Glutamatergic neuron (in vitro differentiated cells): ENCODE results near the gene IRS1. TPM values are rescaled to one million over a fixed set of nuclear protein-coding genes. Genes with fewer than 3 reads are reported as not detected.

Experiments used
- DNase-seq: peaks from one replicate; pipeline ENCODE4 v3.0.0; 2022
- H3K27ac Mint-ChIP-seq: one replicate; pipeline ENCODE4 v1.8.0; 2020; ENCODE audit warnings: mild to moderate bottlenecking, mixed read lengths, inconsistent platforms; ENCODE audit not compliant: unreplicated experiment
- H3K27me3 Mint-ChIP-seq: one replicate; pipeline ENCODE4 v1.8.0; 2020; ENCODE audit warnings: mild to moderate bottlenecking, moderate library complexity, mixed read lengths, inconsistent platforms; ENCODE audit not compliant: unreplicated experiment
- H3K36me3 Mint-ChIP-seq: one replicate; pipeline ENCODE4 v1.8.0; 2020; ENCODE audit warnings: mild to moderate bottlenecking, mixed read lengths, inconsistent platforms; ENCODE audit not compliant: unreplicated experiment
- H3K4me1 Mint-ChIP-seq: one replicate; pipeline ENCODE4 v1.8.0; 2020; ENCODE audit warnings: mild to moderate bottlenecking, low read depth, mixed read lengths, inconsistent platforms; ENCODE audit not compliant: unreplicated experiment
- H3K4me3 Mint-ChIP-seq: one replicate; pipeline ENCODE4 v1.8.0; 2020; ENCODE audit warnings: mild to moderate bottlenecking, mixed read lengths, inconsistent platforms; ENCODE audit not compliant: unreplicated experiment
- H3K9me3 Mint-ChIP-seq: one replicate; pipeline ENCODE4 v1.8.0; 2020; ENCODE audit warnings: mild to moderate bottlenecking, moderate library complexity, mixed read lengths, inconsistent platforms; ENCODE audit not compliant: unreplicated experiment
- CTCF ChIP-seq: fragments of 200-600 bp; sonication (generic); IDR thresholded peaks from one replicate; pipeline ENCODE4 v1.5.0; 2021; ENCODE audit not compliant: partially characterized antibody, unreplicated experiment
- total RNA-seq: library from RNA; stranded (reverse); fragmentation: NEBNext Ultra II Directional; extraction: Animal tissue kit (Norgen Biotek cat#: 25700); gene quantifications from one replicate; pipeline ENCODE4 v1.2.1, GENCODE V29; 2021; ENCODE audit not compliant: unreplicated experiment

Gene IRS1
- total RNA-seq, 1 donor from 2014 or later, result 8.1 TPM

DNA sequence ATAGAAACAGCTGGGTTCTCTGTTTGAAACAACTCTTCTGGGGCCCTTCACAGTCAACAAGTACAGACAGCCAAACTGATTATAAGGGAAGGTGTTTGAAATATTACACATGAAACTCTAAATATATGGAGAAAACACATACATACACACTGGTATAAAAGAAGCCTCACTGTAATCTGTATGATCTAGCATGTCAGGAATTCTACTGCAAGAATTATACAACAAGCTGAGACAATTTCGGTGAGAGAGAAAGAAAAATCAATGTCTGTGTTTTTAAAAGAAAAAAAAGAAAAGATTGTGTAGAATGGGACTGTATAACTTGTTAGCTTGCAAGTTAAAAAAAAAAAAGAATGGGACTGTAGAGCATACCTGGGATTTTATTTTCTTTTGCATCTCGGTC lies 26.3 kb downstream of the IRS1 start:
- Mint-ChIP-seq H3K4me1 (peaks cover 27% of the 10 kb centered on the region), H3K27ac (peak overlapping the region; percentile 57), H3K9me3 (no peaks in the 10 kb centered on the region), H3K36me3 (peaks cover 3% of the 10 kb centered on the region), H3K4me3 (peak overlapping the region; percentile 3), H3K27me3 (no peaks in the 10 kb centered on the region)
- no peak for TF ChIP-seq CTCF
- no peak for DNase-seq

GRCh38 chr2:226772389-226773179 lies 27.0 kb downstream of the IRS1 start:
- Mint-ChIP-seq H3K36me3 (peaks cover 2% of the 10 kb centered on the region), H3K27me3 (no peaks in the 10 kb centered on the region), H3K9me3 (no peaks in the 10 kb centered on the region), H3K4me3 (no peak overlapping the region), H3K27ac (peak overlapping the region; percentile 45), H3K4me1 (peaks cover 26% of the 10 kb centered on the region)
- DNase-seq, result no peak
- TF ChIP-seq CTCF, result no peak

DNA sequence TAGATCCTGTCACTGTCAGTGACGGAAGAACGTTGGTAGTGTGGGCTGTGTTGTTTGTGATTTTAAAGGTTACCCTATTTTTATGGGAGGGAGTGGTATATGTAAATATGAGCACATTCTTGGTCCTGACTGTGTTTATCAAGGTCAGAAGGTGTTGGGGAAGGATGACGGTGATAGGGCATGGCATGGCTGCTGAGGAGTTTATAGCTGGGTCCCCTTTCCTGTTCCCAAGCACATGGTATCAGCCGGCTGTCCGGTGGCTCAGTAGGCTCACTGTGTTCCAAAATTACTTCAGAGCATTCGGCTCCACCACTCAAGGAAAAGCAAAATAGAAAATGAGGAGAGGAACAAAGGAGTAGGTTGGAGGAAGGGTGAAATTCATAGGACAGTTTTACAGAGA lies 28.6 kb downstream of the IRS1 start:
- no peaks in the 10 kb centered on the region for H3K27me3 Mint-ChIP-seq
- no peaks in the 10 kb centered on the region for H3K9me3 Mint-ChIP-seq
- no peak for TF ChIP-seq CTCF
- H3K4me1 Mint-ChIP-seq, result peaks cover 24% of the 10 kb centered on the region
- H3K27ac Mint-ChIP-seq, result no peak overlapping the region
- no peak for DNase-seq
- H3K4me3 Mint-ChIP-seq, result no peak overlapping the region
- no peaks in the 10 kb centered on the region for H3K36me3 Mint-ChIP-seq

- H3K4me1 Mint-ChIP-seq, result peaks cover 4% of the 10 kb centered on the region
- no peak overlapping the region for H3K4me3 Mint-ChIP-seq
- DNase-seq, result no peak
- no peak overlapping the region for H3K27ac Mint-ChIP-seq
- no peaks in the 10 kb centered on the region for H3K27me3 Mint-ChIP-seq
- TF ChIP-seq CTCF, result no peak
- no peaks in the 10 kb centered on the region for H3K36me3 Mint-ChIP-seq
- H3K9me3 Mint-ChIP-seq, result no peaks in the 10 kb centered on the region
These were observed 32.4 kb downstream of the IRS1 start for GRCh38 chr2:226767056-226767813.
